Gastroesophageal sphincter (tissue), 2 donors: ENCODE data around the gene SLC4A2.

Experiments used
- EP300 ChIP-seq: sonication (generic); formaldehyde crosslinking; IDR thresholded peaks from one replicate; pipeline ENCODE4 v1.6.1; 2017; ENCODE audit warnings: antibody characterized with exemption, mild to moderate bottlenecking
- POLR2AphosphoS5 ChIP-seq: sonication (generic); formaldehyde crosslinking; IDR thresholded peaks from one replicate; pipeline ENCODE4 v1.6.1; 2017; ENCODE audit warnings: antibody characterized with exemption

GRCh38 chr7:151045967-151046366 lies 13.4 kb upstream of the SLC4A2 start:
- TF ChIP-seq EP300 (no peak), POLR2AphosphoS5 (no peak)
